Panc1 (cell line): ENCODE data around the gene TMEM187. TPM values are rescaled to one million over a fixed set of nuclear protein-coding genes. Genes with fewer than 3 reads are reported as not detected.

Experiments
- ATAC-seq: fragments of 200-7000 bp; cut with Tn5 transposase; 2 replicates; pipeline ENCODE4 v1.9.1; 2020; ENCODE audit warnings: mild to moderate bottlenecking, moderate library complexity
- BruUV-seq: library from RNA; stranded (reverse); fragments of 400-500 nt; replicated peaks from 2 replicates; lab custom pipeline; 2021; lab: Mats Ljungman, UMichigan
- CTCF ChIA-PET: fragments of 300-600 bp; sonication (Branson Sonifier 250); formaldehyde crosslinking; loops from one replicate; lab custom pipeline; 2022; ENCODE audit warnings: antibody characterized with exemption; lab: Charles Lee
- POLR2A ChIA-PET: fragments of 300-600 bp; sonication (Branson Sonifier 250); formaldehyde crosslinking; loops from one replicate; lab custom pipeline; 2022; ENCODE audit warnings: antibody characterized with exemption; lab: Charles Lee
- DNase-seq: peaks from one replicate; pipeline ENCODE4 v3.0.0-alpha.2; 2010; ENCODE audit warnings: low read depth, low spot score
- H3K27ac ChIP-seq: 2 replicates; pipeline ENCODE4 v1.5.1; 2011; ENCODE audit warnings: mild to moderate bottlenecking, low read length, inconsistent platforms
- H3K27me3 ChIP-seq: fragments of 200-500 bp; sonication (Bioruptor generic); 2 replicates; pipeline ENCODE4 v1.6.0; 2014; ENCODE audit warnings: low read length, inconsistent platforms; ENCODE audit not compliant: control insufficient read depth, insufficient read depth
- H3K36me3 ChIP-seq: fragments of 200-500 bp; sonication (Bioruptor generic); 2 replicates; pipeline ENCODE4 v1.5.1; 2014; ENCODE audit warnings: inconsistent platforms, mild to moderate bottlenecking, low read length, moderate library complexity; ENCODE audit not compliant: control insufficient read depth, insufficient read depth
- H3K4me1 ChIP-seq: 2 replicates; pipeline ENCODE4 v1.5.1; 2011; ENCODE audit warnings: inconsistent platforms, mild to moderate bottlenecking, low read length, moderate library complexity; ENCODE audit not compliant: control insufficient read depth, insufficient read depth
- H3K4me3 ChIP-seq, 2 experiments: 2 replicates each; pipeline ENCODE4 v1.5.1; 2011 to 2012; ENCODE audit warnings: low read depth in 2 of 2, low read length in 2 of 2, mild to moderate bottlenecking in 2 of 2, inconsistent platforms in 1 of 2, moderate library complexity in 1 of 2
- H3K9me3 ChIP-seq: fragments of 200-500 bp; sonication (Bioruptor generic); 2 replicates; pipeline ENCODE4 v1.5.1; 2014; ENCODE audit warnings: low read depth, mild to moderate bottlenecking, inconsistent platforms, low read length, moderate library complexity; ENCODE audit not compliant: control insufficient read depth, insufficient read depth
- CTCF ChIP-seq: fragments of 450-650 bp; IDR thresholded peaks from 2 replicates; pipeline ENCODE4 v1.5.1; 2017; ENCODE audit warnings: mild to moderate bottlenecking
- POLR2AphosphoS5 ChIP-seq: IDR thresholded peaks from 2 replicates; pipeline ENCODE4 v1.6.1; 2012; ENCODE audit warnings: mild to moderate bottlenecking, low read depth, low read length, moderate library complexity
- REST ChIP-seq, 2 experiments: IDR thresholded peaks; 2 replicates each; pipeline ENCODE4 v1.6.1; 2011 to 2012; ENCODE audit warnings: low read depth in 2 of 2, control low read depth in 1 of 2, low read length in 1 of 2, mild to moderate bottlenecking in 1 of 2, moderate library complexity in 1 of 2; ENCODE audit not compliant: insufficient read depth in 1 of 2
- SIN3A ChIP-seq: IDR thresholded peaks from 2 replicates; pipeline ENCODE4 v1.6.1; 2012; ENCODE audit warnings: low read depth, mild to moderate bottlenecking, low read length, moderate library complexity, borderline replicate concordance; ENCODE audit not compliant: insufficient read depth
- TCF7L2 ChIP-seq: IDR thresholded peaks from 2 replicates; pipeline ENCODE4 v1.6.1; 2011; ENCODE audit warnings: mild to moderate bottlenecking, low read depth, low read length, inconsistent platforms
- in situ Hi-C: cut with HindIII; loops from 2 replicates; pipeline ENCODE4 v1.10.0; 2016; ENCODE audit warnings: low sequenced_read_pairs, low pct_unique_long_range_greater_than_20kb
- intact Hi-C: fragments of 100-400 bp; cut with micrococcal nuclease; formaldehyde crosslinking; loops from one replicate; pipeline ENCODE4 v1.10.0; 2022; ENCODE audit not compliant: unreplicated experiment
- total RNA-seq: library from RNA; stranded (reverse); gene quantifications from one replicate; pipeline ENCODE4 v1.2.1, GENCODE V29; 2021; ENCODE audit not compliant: unreplicated experiment

The TMEM187 gene
- total RNA-seq, 1 experiment from 2014 or later: 15.7 TPM

- H3K9me3 ChIP-seq: no peaks in the 10 kb centered on the region
- peak overlapping the region; percentile 79 to 95 for H3K4me3 ChIP-seq
- peak; percentile 0 for ATAC-seq
- 0 out of 2 replicates have a peak, but pooled peaks have one; percentile 3 for TF ChIP-seq TCF7L2
- TF ChIP-seq CTCF: no peak
- intact Hi-C loops: loop anchor here (10.0 kb wide), 1 partner anchor 162 kb away; the partner anchor contains the start of gene PLXNB3
- ChIA-PET POLR2A (interaction anchor here (0.7 to 1.6 kb wide), 2 partner anchors 15 to 21 kb away, joined by 5 to 9 read pairs; no protein-coding TSS in a partner anchor), CTCF (interaction anchor here (0.6 to 5.4 kb wide), 2 partner anchors 20 to 291 kb away, joined by 5 to 45 read pairs; no protein-coding TSS in a partner anchor)
- no TSS peak for BruUV-seq
- peaks cover 7% of the 10 kb centered on the region for H3K36me3 ChIP-seq
- H3K27ac ChIP-seq: peak overlapping the region; percentile 99
- DNase-seq: no peak
- H3K4me1 ChIP-seq: peaks cover 52% of the 10 kb centered on the region
- in situ Hi-C loops: no loop called here
- no peaks in the 10 kb centered on the region for H3K27me3 ChIP-seq
Observed at GRCh38 chrX:153926858-153927671, 45.5 kb upstream of the TMEM187 start.

DNA sequence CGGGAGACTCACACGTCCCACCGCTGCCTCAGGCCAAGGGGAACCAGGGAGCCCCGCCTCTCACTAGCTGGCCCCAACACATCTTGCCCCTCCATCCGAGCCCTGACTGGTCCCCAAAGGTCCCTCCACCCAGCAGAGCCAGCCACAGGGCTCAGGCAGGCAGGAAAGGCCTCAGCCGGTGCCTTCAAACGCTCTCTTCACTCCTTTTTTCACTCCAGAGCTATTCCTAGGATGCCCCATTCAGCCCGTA, 45.0 kb upstream of the TMEM187 start:
- peaks cover 7% of the 10 kb centered on the region for H3K36me3 ChIP-seq
- intact Hi-C loops: loop anchor here (10.0 kb wide), 1 partner anchor 163 kb away; the partner anchor contains the start of gene PLXNB3
- no peaks in the 10 kb centered on the region for H3K27me3 ChIP-seq
- BruUV-seq: no TSS peak
- POLR2A ChIA-PET: interaction anchor here (1.6 kb wide), 1 partner anchor 20 kb away, joined by 5 read pairs; no protein-coding TSS in a partner anchor
- H3K4me1 ChIP-seq: peaks cover 52% of the 10 kb centered on the region
- peak overlapping the region; percentile 79 to 95 for H3K4me3 ChIP-seq
- peak overlapping the region; percentile 99 for H3K27ac ChIP-seq
- TF ChIP-seq REST (IDR thresholded peaks at IDR 0.05; ENCODE audit: insufficient read depth in 1 of 2, low read depth in 2 of 2, low read length in 1 of 2) (no peak), CTCF (no peak), SIN3A (no peak), TCF7L2 (peak; percentile 16; the same call in 1 of the 2 replicates), POLR2AphosphoS5 (peak; percentile 10; the same call in 1 of the 2 replicates)
- DNase-seq: no peak
- peak; percentile 1; the same call in 1 of the 2 replicates for ATAC-seq
- in situ Hi-C loops: no loop called here
- no peaks in the 10 kb centered on the region for H3K9me3 ChIP-seq
- CTCF ChIA-PET: interaction anchor here (0.6 to 5.4 kb wide), 2 partner anchors 19 to 292 kb away, joined by 5 to 45 read pairs; no protein-coding TSS in a partner anchor
